Umbilical cord (tissue), 2 donors: Measurements from ENCODE around the gene ZNF248. TPM values are rescaled to one million over a fixed set of nuclear protein-coding genes. Genes with fewer than 3 reads are reported as not detected.

Experiments
- DNase-seq: peaks from one replicate; pipeline ENCODE4 v3.0.0-alpha.2; 2015; ENCODE audit warnings: low spot score
- total RNA-seq: library from RNA; depleted of rRNA; stranded (reverse); fragments of >200 nt; gene quantifications from one replicate; pipeline ENCODE4 v1.2.3, GENCODE V29; 2014; ENCODE audit warnings: low replicate concordance; ENCODE audit not compliant: insufficient read depth

The ZNF248 gene
- total RNA-seq, 1 donor from 2014 or later, result 35.9 TPM

DNA sequence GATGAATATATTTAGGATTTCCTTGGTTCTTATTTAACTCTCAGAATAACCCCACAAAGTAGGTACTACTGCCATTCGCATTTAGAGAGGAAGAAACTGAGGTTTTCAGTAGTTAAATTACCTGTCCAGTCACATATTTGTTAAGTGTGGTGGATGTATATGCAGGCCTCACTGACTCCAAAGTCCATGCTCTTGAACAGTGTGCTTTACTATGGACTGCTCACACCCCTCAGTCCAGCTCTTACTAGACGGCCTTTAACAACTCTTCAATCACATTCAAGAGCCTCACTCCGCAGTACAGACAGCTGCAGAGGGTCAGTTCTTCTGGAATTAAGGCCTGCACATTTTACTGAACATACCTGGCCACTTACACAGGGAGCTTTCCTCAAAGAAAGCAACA lies 36.2 kb downstream of the ZNF248 start:
- no peak for DNase-seq

GRCh38 chr10:37819797-37820196 lies 37.6 kb downstream of the ZNF248 start:
- no peak for DNase-seq

- DNase-seq, result no peak
Observed at GRCh38 chr10:37816290-37816689, 41.1 kb downstream of the ZNF248 start.

DNA sequence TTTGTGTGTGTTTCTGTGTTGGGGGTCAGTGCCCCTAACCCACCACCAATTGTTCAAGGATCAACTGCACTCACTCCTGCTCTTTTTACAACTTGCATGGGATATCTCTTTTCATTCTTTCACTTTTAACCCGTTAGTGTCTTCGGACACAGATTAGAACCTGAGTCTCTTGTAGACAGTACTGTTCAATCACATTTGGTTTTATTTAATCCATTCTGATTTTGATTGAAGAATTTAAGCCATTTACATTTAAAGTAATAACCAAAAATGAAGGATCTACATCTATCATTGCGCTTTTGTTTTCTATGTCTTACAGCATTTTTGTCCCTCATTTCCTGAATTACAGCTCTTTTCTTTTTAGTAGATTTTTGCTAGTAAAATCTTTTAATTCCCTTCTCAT lies 43.6 kb downstream of the ZNF248 start:
- no peak for DNase-seq

GRCh38 chr10:37812290-37812689 lies 45.1 kb downstream of the ZNF248 start:
- DNase-seq, result no peak

GRCh38 chr10:37803269-37803668 lies 54.1 kb downstream of the ZNF248 start:
- no peak for DNase-seq

DNA sequence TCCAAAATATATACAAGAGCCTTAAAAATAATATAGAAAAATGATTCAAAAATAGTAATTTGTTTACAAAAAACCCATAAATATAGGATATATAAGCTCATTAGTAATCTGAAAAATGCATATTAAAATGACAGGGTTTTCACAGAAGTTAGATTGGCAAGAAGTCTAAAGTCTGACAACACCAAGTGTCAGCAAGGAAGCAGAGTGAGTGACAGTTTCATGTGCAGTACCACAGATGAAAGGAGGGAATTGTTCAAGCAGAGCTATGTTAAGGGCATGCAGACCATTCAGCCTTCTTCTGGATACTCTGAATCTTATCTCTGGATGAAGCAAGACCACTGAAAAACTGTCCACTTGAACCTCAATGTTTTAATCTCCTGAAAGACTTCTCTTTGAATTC lies 55.9 kb downstream of the ZNF248 start:
- DNase-seq, result no peak

DNA sequence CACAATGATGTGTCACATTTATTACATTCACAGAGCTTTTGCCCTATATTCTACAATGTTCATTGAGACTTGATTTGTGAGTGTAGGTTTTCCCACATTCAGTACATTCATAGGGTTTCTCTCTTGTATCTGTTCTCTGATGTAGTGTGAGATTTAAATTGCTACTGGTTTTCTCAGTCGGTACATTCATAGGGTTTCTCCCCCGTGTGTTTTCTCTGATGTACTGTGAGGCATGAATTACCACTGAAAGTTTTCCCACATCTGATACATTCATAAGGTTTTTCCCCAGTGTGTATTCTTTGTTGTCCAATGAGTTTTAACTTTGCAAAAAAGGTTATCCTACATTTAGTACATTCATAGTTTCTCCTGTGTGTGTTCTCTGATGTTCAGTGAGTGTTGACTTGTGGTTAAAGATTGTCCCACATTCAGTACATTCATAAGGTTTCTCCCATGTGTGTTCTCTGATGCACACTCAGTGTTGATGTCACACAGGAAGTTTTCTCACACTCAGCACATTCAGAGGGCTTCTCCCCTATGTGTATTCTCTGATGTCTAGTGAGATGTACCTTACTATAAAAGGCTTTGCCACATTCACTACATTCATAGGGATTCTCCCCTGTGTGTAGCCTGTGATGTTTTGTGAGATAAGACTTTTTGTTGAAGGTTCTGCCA lies 63.0 kb downstream of the ZNF248 start:
- no peak for DNase-seq

GRCh38 chr10:37789590-37789989 lies 67.8 kb downstream of the ZNF248 start:
- no peak for DNase-seq

- no peak for DNase-seq
Observed at GRCh38 chr10:37784678-37785077, 72.7 kb downstream of the ZNF248 start.

DNA sequence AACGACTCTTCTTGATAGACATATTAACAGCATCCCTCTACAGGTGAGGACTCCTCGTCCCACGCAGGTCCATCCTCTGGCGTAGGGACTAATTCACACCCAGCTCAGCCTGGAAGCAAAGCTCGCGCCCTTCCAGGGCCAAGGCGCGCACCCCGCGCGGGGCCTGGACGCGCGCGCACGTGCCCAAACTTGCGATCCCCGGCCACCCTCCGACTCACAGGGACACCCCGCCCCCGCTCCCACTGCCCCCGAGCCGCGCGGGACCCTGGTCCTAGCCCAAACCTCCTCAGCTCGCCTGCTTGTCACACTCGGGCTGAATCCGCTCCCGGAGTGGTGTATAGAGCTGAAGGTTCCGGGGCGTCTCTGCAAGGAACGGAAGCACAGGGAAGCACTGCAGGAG lies 76.9 kb downstream of the ZNF248 start:
- DNase-seq, result no peak

- no peak for DNase-seq
Observed at GRCh38 chr10:37777056-37777455, 80.4 kb downstream of the ZNF248 start.

DNA sequence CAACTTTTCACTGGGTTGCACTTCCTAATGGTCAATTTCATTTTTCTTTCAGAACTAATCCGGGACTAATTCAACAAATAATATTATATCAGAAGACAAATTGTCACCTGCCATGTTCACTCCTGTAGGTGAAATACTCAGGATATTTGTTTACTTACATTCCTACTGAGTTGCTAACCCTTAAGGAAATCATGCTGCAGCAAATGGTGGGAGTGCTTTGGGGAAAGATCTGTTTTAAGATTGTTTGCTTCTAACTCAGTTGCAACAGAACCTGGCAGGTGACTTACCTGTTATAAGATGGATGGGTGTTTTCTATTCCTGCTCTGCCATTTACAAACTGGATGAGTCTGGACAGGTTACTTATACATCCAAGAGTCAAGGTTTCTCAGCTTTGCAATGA lies 81.8 kb downstream of the ZNF248 start:
- no peak for DNase-seq

GRCh38 chr10:37774351-37774750 lies 83.1 kb downstream of the ZNF248 start:
- DNase-seq, result no peak

DNA sequence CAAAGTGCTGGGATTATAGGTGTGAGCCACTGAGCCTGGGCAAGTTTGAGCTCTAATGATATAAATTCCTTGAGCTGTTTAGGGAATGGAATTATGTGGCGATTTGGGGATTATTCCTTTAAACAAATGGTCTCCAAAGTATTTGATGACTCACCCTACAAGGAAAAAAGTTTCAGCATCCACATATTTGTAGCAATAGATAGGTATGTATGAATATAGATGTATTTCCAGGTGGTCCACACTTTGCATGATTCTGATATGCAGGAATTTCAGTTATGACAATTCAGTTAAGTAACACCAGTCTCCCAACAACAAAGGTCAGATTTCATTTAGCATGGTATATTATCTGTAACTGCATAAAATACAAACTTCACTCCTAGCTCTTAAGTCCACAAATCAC lies 92.2 kb downstream of the ZNF248 start:
- no peak for DNase-seq

DNA sequence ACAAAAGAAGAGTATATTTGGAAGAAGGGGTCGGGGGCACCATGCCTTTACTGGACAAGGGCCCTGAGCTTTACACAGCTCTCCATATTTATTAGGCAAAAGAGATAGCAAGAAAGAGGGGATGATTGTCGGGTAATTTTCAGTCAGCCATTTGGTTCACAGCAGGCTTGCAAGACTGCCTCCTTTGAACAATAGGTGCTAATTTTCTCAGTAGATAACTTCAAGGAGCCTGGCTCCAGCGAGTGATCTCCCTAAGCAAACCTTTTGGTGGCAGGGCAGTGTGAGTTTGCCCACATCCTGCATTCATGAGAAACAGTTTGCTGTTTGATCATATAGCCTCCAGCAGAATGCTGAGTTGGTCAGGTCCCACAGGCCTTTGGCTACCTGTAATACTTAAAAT lies 94.3 kb downstream of the ZNF248 start:
- no peak for DNase-seq

GRCh38 chr10:37762287-37762686 lies 95.1 kb downstream of the ZNF248 start:
- DNase-seq, result no peak

DNA sequence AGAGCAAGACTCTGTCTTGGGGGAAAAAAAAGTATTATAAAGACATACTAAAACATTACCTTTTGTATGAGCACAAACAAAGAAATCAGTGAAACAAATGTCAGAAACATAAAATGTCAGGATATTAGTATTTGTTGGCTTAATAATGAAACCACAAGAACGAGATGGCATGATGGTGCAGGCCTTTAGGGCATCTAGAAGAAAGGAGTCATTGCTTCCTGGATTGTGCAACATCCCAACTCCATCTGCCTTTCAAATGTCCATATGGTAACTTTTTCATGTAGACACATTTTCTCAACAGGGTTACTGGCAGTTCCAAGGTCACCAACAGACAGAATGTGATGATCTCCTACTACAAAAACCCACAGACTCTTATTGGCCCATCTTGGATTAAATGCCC lies 96.6 kb downstream of the ZNF248 start:
- no peak for DNase-seq

DNA sequence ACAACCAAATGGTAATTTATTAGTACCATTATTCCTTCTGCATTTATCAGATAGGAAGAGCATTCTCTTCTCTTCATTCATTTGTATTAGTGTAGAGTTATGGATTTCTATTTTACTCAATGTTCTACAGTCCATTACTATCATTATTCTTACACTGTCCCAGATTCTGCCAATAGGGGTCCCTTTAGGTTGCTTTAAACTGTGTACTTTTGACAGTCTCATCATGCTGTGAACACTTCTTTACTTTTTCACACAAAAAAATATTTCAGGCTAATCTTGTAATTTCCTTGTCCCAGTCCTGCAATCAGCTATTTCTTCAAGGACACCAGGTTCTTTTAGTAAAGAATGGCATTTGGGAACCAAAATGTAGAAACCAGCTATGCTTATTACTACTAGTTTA lies 99.3 kb downstream of the ZNF248 start:
- no peak for DNase-seq

- no peak for DNase-seq
Observed at GRCh38 chr10:37754538-37755323, 102.7 kb downstream of the ZNF248 start.

- no peak for DNase-seq
Observed at GRCh38 chr10:37752334-37752875, 105.0 kb downstream of the ZNF248 start.

DNA sequence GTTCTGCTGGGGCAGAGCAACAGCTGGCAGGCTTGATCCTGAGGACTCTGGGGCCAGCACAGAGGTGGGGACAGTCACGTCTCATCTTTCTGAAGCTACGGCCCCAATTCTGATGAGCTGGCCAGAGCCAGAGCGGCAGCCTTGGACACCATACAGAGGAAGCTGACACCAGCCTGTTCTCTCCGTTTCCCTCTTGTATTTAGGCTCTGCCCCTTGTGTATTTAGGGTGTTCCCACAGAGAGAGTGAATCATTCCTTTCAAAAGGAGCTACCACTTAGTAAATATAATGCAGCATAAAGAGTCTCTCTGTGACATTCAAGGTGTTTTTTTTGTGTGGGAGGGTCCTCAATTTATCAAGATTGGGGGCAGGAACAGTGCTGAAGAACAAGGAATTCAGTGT lies 109.2 kb downstream of the ZNF248 start:
- no peak for DNase-seq

- no peak for DNase-seq
Observed at GRCh38 chr10:37747081-37747480, 110.3 kb downstream of the ZNF248 start.
